Measurements from ENCODE around the gene PPP6R1. TPM values are rescaled to one million over a fixed set of nuclear protein-coding genes. Genes with fewer than 3 reads are reported as not detected.
A peak's percentile ranks its signal among the peaks of the same experiment; 100 is the strongest.

Gene PPP6R1
- total RNA-seq, 2 donors from 2014 or later = 74.8 to 79.9 TPM

- Histone ChIP-seq H3K9me3 (ENCODE audit: control insufficient read depth, low read length) (no peaks in the 10 kb centered on the region), H3K36me3 (ENCODE audit: control insufficient read depth, insufficient read depth, low read length) (peaks cover 29% of the 10 kb centered on the region), H3K4me3 (ENCODE audit: low read length) (no peak overlapping the region), H3K27me3 (ENCODE audit: control insufficient read depth, insufficient read depth, low read length, poor library complexity, severe bottlenecking) (no peaks in the 10 kb centered on the region), H3K9ac (ENCODE audit: extremely low read depth, low read length, poor library complexity, severe bottlenecking) (no peak overlapping the region), H3K4me1 (ENCODE audit: control insufficient read depth, insufficient read depth, low read length) (no peaks in the 10 kb centered on the region), H3K27ac (ENCODE audit: low read depth, low read length) (no peak overlapping the region)
- H3K27me3 Mint-ChIP-seq (ENCODE audit: insufficient read depth) = no peaks in the 10 kb centered on the region
- no peak for TF ChIP-seq CTCF (conservative IDR thresholded peaks at IDR 0.05)
- 90 to 93% methylated on average over 7 to 9 of the region's 10 CpGs for WGBS, 2 experiments (ENCODE audit: insufficient coverage in 1 of 2, insufficient read length in 1 of 2)
- peaks cover 4% of the 10 kb centered on the region for H3K4me1 Mint-ChIP-seq
- H3K36me3 Mint-ChIP-seq (ENCODE audit: low read depth) = peaks cover 25% of the 10 kb centered on the region
- H3K4me3 Mint-ChIP-seq = no peak overlapping the region
- no peak for DNase-seq
- H3K27ac Mint-ChIP-seq = no peak overlapping the region
- no peaks in the 10 kb centered on the region for H3K9me3 Mint-ChIP-seq
Measured at GRCh38 chr19:55247621-55248099, 11.2 kb downstream of the PPP6R1 start.

DNA sequence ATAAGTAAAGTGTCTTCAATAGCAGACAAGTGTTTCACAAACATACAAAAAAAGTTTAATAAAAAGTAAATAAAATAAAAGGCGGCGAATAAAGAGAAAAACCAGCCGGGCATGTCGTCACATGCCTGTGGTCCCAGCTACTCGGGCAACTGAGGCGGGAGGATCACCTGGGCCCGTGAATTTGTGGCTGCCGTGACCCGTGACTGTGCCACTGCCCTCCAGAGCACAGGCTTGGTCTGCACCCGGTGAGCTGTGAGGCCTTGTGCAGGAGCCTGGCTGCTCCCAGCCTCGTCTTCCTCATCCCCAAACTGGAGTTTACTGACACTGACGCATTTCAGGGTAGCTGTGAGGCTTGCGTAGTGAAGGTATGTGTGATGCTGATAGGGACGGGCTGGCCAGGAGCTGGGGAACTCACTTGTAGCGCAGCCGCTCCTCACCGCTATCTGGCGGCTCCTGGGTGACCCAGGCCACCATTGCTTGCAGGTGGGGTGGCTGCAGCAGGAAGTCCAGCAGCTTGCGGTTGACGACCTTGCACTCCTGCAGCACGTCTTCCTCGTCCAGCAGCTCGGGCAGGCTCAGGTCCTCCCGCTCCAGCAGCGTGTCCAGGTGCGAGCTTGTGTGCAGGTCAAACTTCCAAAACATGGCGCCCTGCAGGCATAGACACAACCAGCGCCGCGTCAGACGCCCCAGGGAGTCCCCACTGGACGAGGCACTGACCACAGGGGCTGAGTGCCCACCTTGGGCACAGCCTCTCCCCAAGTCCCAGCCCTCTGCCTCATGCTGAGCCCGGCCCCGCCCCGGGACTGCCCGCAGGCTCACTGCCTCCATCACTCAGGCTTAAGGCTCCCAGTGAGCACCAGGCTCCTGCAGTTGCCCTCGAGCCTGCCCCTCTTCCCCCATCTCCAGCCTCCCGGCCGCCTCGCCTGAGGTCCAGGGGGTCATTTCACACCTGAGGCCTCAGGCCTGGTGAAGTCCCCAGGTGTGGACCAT lies 12.1 kb downstream of the PPP6R1 start:
- peak overlapping the region; percentile 32 for H3K27ac ChIP-seq (ENCODE audit: low read depth, low read length)
- no peaks in the 10 kb centered on the region for H3K9me3 ChIP-seq (ENCODE audit: control insufficient read depth, low read length)
- no peaks in the 10 kb centered on the region for H3K27me3 ChIP-seq (ENCODE audit: control insufficient read depth, insufficient read depth, low read length, poor library complexity, severe bottlenecking)
- Mint-ChIP-seq H3K36me3 (ENCODE audit: low read depth) (peaks cover 28% of the 10 kb centered on the region), H3K4me3 (no peak overlapping the region), H3K4me1 (peaks cover 3% of the 10 kb centered on the region), H3K9me3 (no peaks in the 10 kb centered on the region), H3K27me3 (ENCODE audit: insufficient read depth) (no peaks in the 10 kb centered on the region), H3K27ac (no peak overlapping the region)
- no peak for DNase-seq
- no peaks in the 10 kb centered on the region for H3K4me1 ChIP-seq (ENCODE audit: control insufficient read depth, insufficient read depth, low read length)
- H3K36me3 ChIP-seq (ENCODE audit: control insufficient read depth, insufficient read depth, low read length) = peaks cover 33% of the 10 kb centered on the region
- 92 to 93% methylated on average over 31 to 40 of the region's 40 CpGs for WGBS, 2 experiments (ENCODE audit: insufficient coverage in 1 of 2, insufficient read length in 1 of 2)
- no peak overlapping the region for H3K4me3 ChIP-seq (ENCODE audit: low read length)
- H3K9ac ChIP-seq (ENCODE audit: extremely low read depth, low read length, poor library complexity, severe bottlenecking) = no peak overlapping the region
- TF ChIP-seq CTCF (conservative IDR thresholded peaks at IDR 0.05) = no peak

- no peak overlapping the region for H3K9ac ChIP-seq (ENCODE audit: extremely low read depth, low read length, poor library complexity, severe bottlenecking)
- Mint-ChIP-seq H3K27ac (no peak overlapping the region), H3K27me3 (ENCODE audit: insufficient read depth) (no peaks in the 10 kb centered on the region), H3K4me3 (no peak overlapping the region), H3K36me3 (ENCODE audit: low read depth) (peaks cover 32% of the 10 kb centered on the region), H3K9me3 (no peaks in the 10 kb centered on the region), H3K4me1 (no peaks in the 10 kb centered on the region)
- H3K4me1 ChIP-seq (ENCODE audit: control insufficient read depth, insufficient read depth, low read length) = no peaks in the 10 kb centered on the region
- peaks cover 36% of the 10 kb centered on the region for H3K36me3 ChIP-seq (ENCODE audit: control insufficient read depth, insufficient read depth, low read length)
- no peak for TF ChIP-seq CTCF (conservative IDR thresholded peaks at IDR 0.05)
- no peak overlapping the region for H3K4me3 ChIP-seq (ENCODE audit: low read length)
- no peaks in the 10 kb centered on the region for H3K9me3 ChIP-seq (ENCODE audit: control insufficient read depth, low read length)
- H3K27me3 ChIP-seq (ENCODE audit: control insufficient read depth, insufficient read depth, low read length, poor library complexity, severe bottlenecking) = no peaks in the 10 kb centered on the region
- DNase-seq = no peak
- no peak overlapping the region for H3K27ac ChIP-seq (ENCODE audit: low read depth, low read length)
- 91 to 96% methylated on average over 14 to 23 of the region's 23 CpGs for WGBS, 2 experiments (ENCODE audit: insufficient coverage in 1 of 2, insufficient read length in 1 of 2)
Measured at GRCh38 chr19:55245236-55245904, 13.4 kb downstream of the PPP6R1 start.
